HCT116 (cell line): ENCODE data around the gene SLC12A1. TPM values are rescaled to one million over a fixed set of nuclear protein-coding genes. Genes with fewer than 3 reads are reported as not detected.
"Not testable (repeated sequence)": the region's sequence is repeated elsewhere in the genome, so short reads cannot be mapped to it uniquely, and the experiment has no call there.

Source experiments
- ATAC-seq: fragments of 200-7000 bp; cut with Tn5 transposase; 2 replicates; pipeline ENCODE4 v1.9.1; 2020; ENCODE audit warnings: mild to moderate bottlenecking, moderate library complexity
- BruUV-seq: library from RNA; stranded (reverse); fragments of 400-500 nt; replicated peaks from 2 replicates; lab custom pipeline; 2021; lab: Mats Ljungman, UMichigan
- CTCF ChIA-PET: fragments of 300-600 bp; sonication (Branson Sonifier 250); formaldehyde crosslinking; loops from one replicate; lab custom pipeline; 2021; ENCODE audit warnings: antibody characterized with exemption; lab: Charles Lee
- POLR2A ChIA-PET: fragments of 300-600, 350-600 bp; sonication (Branson Sonifier 250); formaldehyde crosslinking; loops from one replicate; lab custom pipeline; 2021; ENCODE audit warnings: antibody characterized with exemption; lab: Charles Lee
- RAD21 ChIA-PET, 2 experiments: fragments of 300-600 bp; sonication (Branson Sonifier 250); formaldehyde crosslinking; loops; one replicate each; lab custom pipeline; 2023; ENCODE audit warnings: low total read pairs in 2 of 2; ENCODE audit not compliant: uncharacterized antibody in 2 of 2, unreplicated experiment in 2 of 2, low non-redundant PET in 1 of 2; lab: Charles Lee
- DNase-seq: peaks from one replicate; pipeline ENCODE4 v3.0.0-alpha.2; 2010; ENCODE audit warnings: low read depth, low spot score
- H2AFZ ChIP-seq: fragments of 200-600 bp; shearing (Covaris generic), sonication (generic); 2 replicates; pipeline ENCODE4 v1.6.1; 2017; ENCODE audit warnings: low read depth, mixed run types, mixed read lengths, antibody characterized with exemption, low read length; ENCODE audit not compliant: poor library complexity, severe bottlenecking
- H3K27ac ChIP-seq: 2 replicates; pipeline ENCODE4 v1.5.1; 2012; ENCODE audit warnings: low read depth, low read length
- H3K27me3 ChIP-seq: fragments of 200-600 bp; sonication (generic); 2 replicates; pipeline ENCODE4 v1.6.1; 2016; ENCODE audit warnings: mixed run types, low read length, mixed read lengths; ENCODE audit not compliant: insufficient read depth
- H3K36me3 ChIP-seq, 2 experiments: fragments of 200-500 bp in 1 of 2; fragments of 200-600 bp in 1 of 2; sonication (Bioruptor generic) in 1 of 2; sonication (generic) in 1 of 2; 2 replicates each; pipeline versions ENCODE4 v1.5.1 to v1.6.1; 2014 to 2016; ENCODE audit warnings: low read length in 2 of 2, inconsistent platforms in 1 of 2, mixed read lengths in 1 of 2, mixed run types in 1 of 2; ENCODE audit not compliant: insufficient read depth in 2 of 2, control insufficient read depth in 1 of 2
- H3K4me1 ChIP-seq, 2 experiments: fragments of 200-600 bp in 1 of 2; sonication (generic) in 1 of 2; 2 replicates each; pipeline versions ENCODE4 v1.5.1 to v1.6.1; 2012 to 2017; ENCODE audit warnings: low read length in 2 of 2, inconsistent platforms in 1 of 2, mild to moderate bottlenecking in 1 of 2, mixed read lengths in 1 of 2, mixed run types in 1 of 2, moderate library complexity in 1 of 2; ENCODE audit not compliant: insufficient read depth in 2 of 2, control insufficient read depth in 1 of 2
- H3K4me2 ChIP-seq: fragments of 200-600 bp; sonication (generic); 2 replicates; pipeline ENCODE4 v1.6.1; 2017; ENCODE audit warnings: mixed run types, low read length, mixed read lengths
- H3K4me3 ChIP-seq, 2 experiments: fragments of 200-600 bp in 1 of 2; sonication (generic) in 1 of 2; replicated peaks in 1 of 2; 2 replicates each; pipeline ENCODE4 v1.5.1; 2011 to 2016; ENCODE audit warnings: low read length in 2 of 2, control low read depth in 1 of 2, low read depth in 1 of 2, mild to moderate bottlenecking in 1 of 2, mixed read lengths in 1 of 2, mixed run types in 1 of 2
- H3K79me2 ChIP-seq: fragments of 200-600 bp; sonication (generic); 2 replicates; pipeline ENCODE4 v1.6.1; 2017; ENCODE audit warnings: mild to moderate bottlenecking, mixed run types, low read length, moderate library complexity, mixed read lengths; ENCODE audit not compliant: insufficient read depth
- H3K9ac ChIP-seq: fragments of 200-600 bp; sonication (generic); 2 replicates; pipeline ENCODE4 v1.6.1; 2016; ENCODE audit warnings: low read length, mixed read lengths
- H3K9me2 ChIP-seq: fragments of 200-600 bp; sonication (generic), shearing (Covaris generic); 2 replicates; pipeline ENCODE4 v1.6.1; 2017; ENCODE audit warnings: mixed run types, mild to moderate bottlenecking, moderate library complexity; ENCODE audit not compliant: insufficient read depth
- H3K9me3 ChIP-seq, 2 experiments: fragments of 200-500 bp in 1 of 2; fragments of 200-600 bp in 1 of 2; sonication (Bioruptor generic) in 1 of 2; sonication (generic) in 1 of 2; 2 replicates each; pipeline ENCODE4 v1.6.1; 2014 to 2017; ENCODE audit warnings: low read length in 2 of 2, mixed read lengths in 2 of 2, inconsistent platforms in 1 of 2, low read depth in 1 of 2, mild to moderate bottlenecking in 1 of 2, mixed run types in 1 of 2, moderate library complexity in 1 of 2; ENCODE audit not compliant: control insufficient read depth in 1 of 2, insufficient read depth in 1 of 2
- H4K20me1 ChIP-seq: fragments of 200-600 bp; sonication (generic), shearing (Covaris generic); 2 replicates; pipeline ENCODE4 v1.6.1; 2017; ENCODE audit warnings: mixed run types, mild to moderate bottlenecking, moderate library complexity; ENCODE audit not compliant: insufficient read depth
- POLR2A ChIP-seq: IDR thresholded peaks from 2 replicates; pipeline ENCODE4 v1.7.0; 2011; ENCODE audit warnings: borderline replicate concordance; ENCODE audit not compliant: insufficient read depth, insufficient read length; ENCODE audit errors: extremely low read depth
- POLR2AphosphoS5 ChIP-seq: IDR thresholded peaks from 2 replicates; pipeline ENCODE4 v1.6.1; 2011; ENCODE audit warnings: mild to moderate bottlenecking, low read depth, low read length, moderate library complexity
- ZNF274 ChIP-seq: fragments of 200-500 bp; sonication (Bioruptor generic); IDR thresholded peaks from 2 replicates; pipeline ENCODE4 v1.6.1; 2014; ENCODE audit warnings: mild to moderate bottlenecking, low read depth, low read length, inconsistent platforms
- intact Hi-C: fragments of 100-400 bp; cut with micrococcal nuclease; formaldehyde crosslinking; loops from 2 replicates; pipeline ENCODE4 v1.10.0; 2022
- total RNA-seq: library from RNA; stranded (reverse); gene quantifications from one replicate; pipeline ENCODE4 v1.2.1, GENCODE V29; 2021; ENCODE audit not compliant: unreplicated experiment

SLC12A1 gene
- total RNA-seq, 1 experiment from 2014 or later: not detected

DNA sequence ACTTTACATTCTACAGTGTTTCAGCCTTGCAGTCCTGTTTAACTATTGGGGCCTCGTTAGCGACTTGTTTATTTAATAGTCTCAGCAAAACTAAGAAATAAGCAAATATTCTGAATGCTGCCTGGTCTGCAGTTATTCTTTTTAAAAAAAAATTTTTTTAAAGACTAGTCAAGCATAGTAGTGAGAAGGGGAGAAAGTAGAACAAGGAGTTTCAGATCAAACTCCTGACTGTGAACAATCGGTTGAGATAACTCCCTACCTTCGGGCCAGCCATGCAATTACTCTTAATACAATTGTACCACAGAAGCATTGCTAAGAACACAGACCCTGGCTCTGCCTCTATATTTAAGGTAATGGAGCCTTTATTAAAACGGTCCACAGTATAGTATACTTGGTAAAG is 119.3 kb downstream of the SLC12A1 start:
- BruUV-seq: no TSS peak
- Histone ChIP-seq H3K4me3 (no peak overlapping the region), H3K27me3 (no peaks in the 10 kb centered on the region), H3K9me3 (no peaks in the 10 kb centered on the region), H3K27ac (no peak overlapping the region), H3K4me2 (no peak overlapping the region), H3K9ac (no peak overlapping the region), H2AFZ (no peak overlapping the region), H4K20me1 (no peaks in the 10 kb centered on the region), H3K9me2 (no peaks in the 10 kb centered on the region), H3K79me2 (peaks cover 7% of the 10 kb centered on the region), H3K4me1 (peaks cover 6 to 7% of the 10 kb centered on the region in 2 experiments; a peak in 3 of 4 replicates), H3K36me3 (no peaks in the 10 kb centered on the region)
- ATAC-seq (no peak), DNase-seq (no peak)
- POLR2A ChIA-PET: interaction anchor here (1.3 kb wide), 1 partner anchor 14 kb away, joined by 4 read pairs; no protein-coding TSS in a partner anchor
- intact Hi-C loops: no loop called here
- TF ChIP-seq ZNF274 (no peak), POLR2A (no peak), POLR2AphosphoS5 (no peak)
- RAD21 ChIA-PET: no interaction called here
- CTCF ChIA-PET: no interaction called here

DNA sequence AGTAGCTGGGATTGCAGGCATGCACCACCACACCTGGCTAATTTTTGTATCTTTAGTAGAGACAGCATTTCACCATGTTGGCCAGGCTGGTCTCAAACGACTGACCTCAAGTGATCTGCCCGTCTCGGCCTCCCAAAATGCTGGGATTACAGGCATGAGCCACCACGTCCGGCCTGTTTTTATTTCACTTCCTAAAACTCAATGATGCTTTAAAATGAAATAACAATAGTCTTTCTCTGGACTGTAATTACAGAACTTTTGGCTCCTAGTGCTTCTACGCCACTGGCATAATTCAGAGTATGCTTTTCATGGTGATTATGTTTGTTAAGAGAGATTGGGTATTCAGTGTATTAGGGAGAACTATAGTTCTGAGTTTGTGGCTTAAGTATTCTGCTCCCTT is 120.1 kb downstream of the SLC12A1 start:
- H2AFZ ChIP-seq, H3K9me2 ChIP-seq, H3K4me2 ChIP-seq, DNase-seq, H3K4me3 ChIP-seq, H3K9me3 ChIP-seq, BruUV-seq, intact Hi-C loops, H3K4me1 ChIP-seq, H3K36me3 ChIP-seq, H3K27ac ChIP-seq, H4K20me1 ChIP-seq, H3K9ac ChIP-seq, POLR2A ChIA-PET, CTCF ChIA-PET, ATAC-seq, H3K27me3 ChIP-seq, RAD21 ChIA-PET: not testable (repeated sequence)
- H3K79me2 ChIP-seq: peaks cover 12% of the 10 kb centered on the region
